ENCODE results near the gene SPATA21. TPM values are rescaled to one million over a fixed set of nuclear protein-coding genes. Genes with fewer than 3 reads are reported as not detected.

SPATA21 gene
- total and polyA plus RNA-seq, 4 donors = 0.08 to 0.42 TPM; not detected in 2

GRCh38 chr1:16378443-16378842 lies 58.8 kb downstream of the SPATA21 start:
- Histone ChIP-seq H3K9me3 (ENCODE audit: control insufficient read depth in 4 of 4, low read length in 3 of 4) (no peaks in the 10 kb centered on the region), H3K27me3 (ENCODE audit: control insufficient read depth in 4 of 4, insufficient read depth in 4 of 4, low read length in 3 of 4) (no peaks in the 10 kb centered on the region), H3K4me1 (ENCODE audit: control insufficient read depth in 4 of 4, insufficient read depth in 4 of 4, low read length in 3 of 4) (peaks cover 0 to 16% (median 12%) of the 10 kb centered on the region in 4 donors), H3K36me3 (ENCODE audit: control insufficient read depth in 4 of 4, insufficient read depth in 3 of 4, low read depth in 1 of 4, low read length in 3 of 4) (peaks cover 0 to 2% (median 0%) of the 10 kb centered on the region in 4 donors), H3K27ac (ENCODE audit: low read depth in 1 of 2, low read length in 2 of 2) (no peak overlapping the region), H3K9ac (ENCODE audit: low read depth in 1 of 2, low read length in 2 of 2) (no peak overlapping the region), H3K4me3 (ENCODE audit: low read depth in 1 of 3, low read length in 3 of 3) (no peak overlapping the region)
- no peak for DNase-seq (ENCODE audit: low spot score)
- 50% methylated on average over 7 of the region's 7 CpGs for WGBS
- TF ChIP-seq RAD21 (IDR thresholded peaks at IDR 0.05) (no peak), REST (IDR thresholded peaks at IDR 0.05) (no peak), GABPA (IDR thresholded peaks at IDR 0.05 in 1 of 2, conservative IDR thresholded peaks at IDR 0.05 in 1 of 2) (no peak), RXRA (IDR thresholded peaks at IDR 0.05) (no peak), SP1 (IDR thresholded peaks at IDR 0.05) (no peak), MAX (IDR thresholded peaks at IDR 0.05) (no peak), HNF4A (conservative IDR thresholded peaks at IDR 0.05) (no peak), ZBTB33 (IDR thresholded peaks at IDR 0.05) (no peak), YY1 (IDR thresholded peaks at IDR 0.05) (no peak), JUND (IDR thresholded peaks at IDR 0.05) (no peak), EGR1 (IDR thresholded peaks at IDR 0.05; ENCODE audit: low read depth in 2 of 2) (no peak), NR2F2 (IDR thresholded peaks at IDR 0.05) (no peak), FOXA2 (IDR thresholded peaks at IDR 0.05) (no peak), ATF3 (IDR thresholded peaks at IDR 0.05) (no peak), TAF1 (conservative IDR thresholded peaks at IDR 0.05) (no peak)

GRCh38 chr1:16376971-16377370 lies 60.3 kb downstream of the SPATA21 start:
- H3K9ac ChIP-seq (ENCODE audit: low read depth in 1 of 2, low read length in 2 of 2) = no peak overlapping the region
- DNase-seq (ENCODE audit: low spot score) = no peak
- H3K4me1 ChIP-seq (ENCODE audit: control insufficient read depth in 4 of 4, insufficient read depth in 4 of 4, low read length in 3 of 4) = peaks cover 5 to 23% (median 18%) of the 10 kb centered on the region in 4 donors
- TF ChIP-seq CTCF (IDR thresholded peaks at IDR 0.05; ENCODE audit: low read depth, low read length, missing input control) (no peak), YY1 (IDR thresholded peaks at IDR 0.05) (no peak), RAD21 (IDR thresholded peaks at IDR 0.05) (no peak), ZBTB33 (IDR thresholded peaks at IDR 0.05) (no peak), REST (IDR thresholded peaks at IDR 0.05) (no peak), SP1 (IDR thresholded peaks at IDR 0.05) (no peak), MAX (IDR thresholded peaks at IDR 0.05) (no peak), JUND (IDR thresholded peaks at IDR 0.05) (no peak), FOXA2 (IDR thresholded peaks at IDR 0.05) (no peak), HNF4G (IDR thresholded peaks at IDR 0.05) (no peak), GABPA (IDR thresholded peaks at IDR 0.05 in 1 of 2, conservative IDR thresholded peaks at IDR 0.05 in 1 of 2) (no peak), FOXA1 (IDR thresholded peaks at IDR 0.05) (no peak)
- no peak overlapping the region for H3K4me3 ChIP-seq (ENCODE audit: low read depth in 1 of 3, low read length in 3 of 3)
- peaks cover 0 to 3% (median 0%) of the 10 kb centered on the region in 4 donors for H3K36me3 ChIP-seq (ENCODE audit: control insufficient read depth in 4 of 4, insufficient read depth in 3 of 4, low read depth in 1 of 4, low read length in 3 of 4)
- H3K27me3 ChIP-seq (ENCODE audit: control insufficient read depth in 4 of 4, insufficient read depth in 4 of 4, low read length in 3 of 4) = no peaks in the 10 kb centered on the region
- H3K27ac ChIP-seq (ENCODE audit: low read depth in 1 of 2, low read length in 2 of 2) = no peak overlapping the region
- WGBS = 51% methylated on average over 4 of the region's 4 CpGs
- H3K9me3 ChIP-seq (ENCODE audit: control insufficient read depth in 4 of 4, low read length in 3 of 4) = no peaks in the 10 kb centered on the region
